ENCODE measurements around the gene SORCS3. TPM values are rescaled to one million over a fixed set of nuclear protein-coding genes. Genes with fewer than 3 reads are reported as not detected.

Gene SORCS3
- total and polyA plus RNA-seq, 7 donors = 0.15 to 1.1 (median 0.33) TPM; not detected in 2

DNA sequence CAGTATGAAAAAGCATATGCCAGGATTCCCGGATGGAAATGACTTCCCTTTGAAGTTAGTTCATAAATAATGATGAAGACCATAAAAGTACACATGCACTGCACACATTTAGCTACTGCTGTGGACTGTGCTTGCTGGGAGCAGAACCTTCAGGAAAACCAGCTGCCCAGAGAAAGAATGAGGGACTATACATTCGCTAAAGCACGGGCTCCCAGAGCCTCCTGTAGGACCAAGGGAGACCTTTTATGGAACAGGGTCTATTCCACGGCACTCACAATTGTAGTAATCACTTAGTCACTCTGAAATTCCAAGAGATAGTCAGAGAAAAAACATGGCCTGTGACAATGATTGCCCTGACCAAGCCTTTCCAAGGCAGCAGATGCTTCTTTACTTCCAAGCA is 24.1 kb downstream of the SORCS3 start:
- Histone ChIP-seq H3K36me3 (no peaks in the 10 kb centered on the region), H3K27ac (no peak overlapping the region), H3K27me3 (no peaks in the 10 kb centered on the region), H3K4me3 (no peak overlapping the region), H3K9me3 (no peaks in the 10 kb centered on the region), H3K4me1 (no peaks in the 10 kb centered on the region)
- no peak for TF ChIP-seq EP300 (IDR thresholded peaks at IDR 0.05)
- no peak for TF ChIP-seq POLR2A (IDR thresholded peaks at IDR 0.05)
- TF ChIP-seq, protein P1, sequence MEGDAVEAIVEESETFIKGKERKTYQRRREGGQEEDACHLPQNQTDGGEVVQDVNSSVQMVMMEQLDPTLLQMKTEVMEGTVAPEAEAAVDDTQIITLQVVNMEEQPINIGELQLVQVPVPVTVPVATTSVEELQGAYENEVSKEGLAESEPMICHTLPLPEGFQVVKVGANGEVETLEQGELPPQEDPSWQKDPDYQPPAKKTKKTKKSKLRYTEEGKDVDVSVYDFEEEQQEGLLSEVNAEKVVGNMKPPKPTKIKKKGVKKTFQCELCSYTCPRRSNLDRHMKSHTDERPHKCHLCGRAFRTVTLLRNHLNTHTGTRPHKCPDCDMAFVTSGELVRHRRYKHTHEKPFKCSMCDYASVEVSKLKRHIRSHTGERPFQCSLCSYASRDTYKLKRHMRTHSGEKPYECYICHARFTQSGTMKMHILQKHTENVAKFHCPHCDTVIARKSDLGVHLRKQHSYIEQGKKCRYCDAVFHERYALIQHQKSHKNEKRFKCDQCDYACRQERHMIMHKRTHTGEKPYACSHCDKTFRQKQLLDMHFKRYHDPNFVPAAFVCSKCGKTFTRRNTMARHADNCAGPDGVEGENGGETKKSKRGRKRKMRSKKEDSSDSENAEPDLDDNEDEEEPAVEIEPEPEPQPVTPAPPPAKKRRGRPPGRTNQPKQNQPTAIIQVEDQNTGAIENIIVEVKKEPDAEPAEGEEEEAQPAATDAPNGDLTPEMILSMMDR (IDR thresholded peaks at IDR 0.05) = no peak
- TF ChIP-seq POLR2AphosphoS5 (IDR thresholded peaks at IDR 0.05) = no peak
- no peak for DNase-seq
- WGBS, 2 donors = 81 to 83% methylated on average over 4 of the region's 4 CpGs
- intact Hi-C loops (cut with DNase I) = no loop called here

DNA sequence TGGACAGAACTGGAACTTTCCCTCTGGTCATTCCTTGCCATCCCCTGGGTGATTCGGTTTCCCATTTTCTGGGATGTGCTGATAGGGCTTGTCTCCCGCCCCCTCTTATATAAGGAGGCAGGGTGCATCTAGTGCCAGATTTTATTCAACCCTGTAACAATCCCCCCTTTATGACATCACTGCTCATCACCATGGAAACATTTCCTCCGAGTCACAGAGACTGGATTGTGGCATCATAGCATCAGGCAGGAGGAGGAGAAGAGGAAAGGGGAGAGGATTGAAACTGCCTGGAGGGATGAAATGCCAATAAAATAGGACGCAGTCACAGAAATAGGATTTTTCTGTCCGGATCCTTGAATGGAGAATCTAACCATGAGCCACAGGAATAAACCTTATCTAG is 25.0 kb downstream of the SORCS3 start:
- Histone ChIP-seq H3K4me3 (no peak overlapping the region), H3K27ac (no peak overlapping the region), H3K9me3 (no peaks in the 10 kb centered on the region), H3K36me3 (no peaks in the 10 kb centered on the region), H3K27me3 (no peaks in the 10 kb centered on the region), H3K4me1 (no peaks in the 10 kb centered on the region)
- no peak for DNase-seq
- no peak for TF ChIP-seq POLR2A (IDR thresholded peaks at IDR 0.05)
- no peak for TF ChIP-seq POLR2AphosphoS5 (IDR thresholded peaks at IDR 0.05)
- TF ChIP-seq, protein P1 (IDR thresholded peaks at IDR 0.05) = no peak
- TF ChIP-seq EP300 (IDR thresholded peaks at IDR 0.05) = no peak
- intact Hi-C loops (cut with DNase I) = no loop called here
- WGBS, 2 donors = 74 to 77% methylated on average over 5 of the region's 5 CpGs

DNA sequence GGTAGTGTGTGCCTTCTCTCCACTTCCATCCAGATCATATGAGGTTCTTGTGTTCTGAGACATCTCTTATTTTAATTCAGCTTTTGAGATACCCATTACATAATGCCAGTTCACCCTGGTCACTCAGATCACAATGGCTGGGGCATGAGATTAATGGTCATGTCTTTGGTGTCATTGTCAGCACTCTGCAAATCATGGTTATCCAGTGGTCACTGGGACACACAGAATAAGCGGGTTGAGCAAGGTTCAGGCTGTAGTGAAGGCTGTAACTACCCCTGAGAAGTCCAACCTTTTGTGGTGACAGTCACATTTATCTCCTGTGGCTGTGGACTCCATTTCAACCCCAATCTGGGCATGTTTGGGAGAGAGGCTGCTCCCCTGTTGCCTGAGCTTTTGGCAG is 35.8 kb downstream of the SORCS3 start:
- no peaks in the 10 kb centered on the region for H3K36me3 ChIP-seq
- TF ChIP-seq EP300 (IDR thresholded peaks at IDR 0.05) = no peak
- TF ChIP-seq, protein P1 (IDR thresholded peaks at IDR 0.05) = no peak
- H3K4me1 ChIP-seq = peaks cover 0 to 9% (median 0%) of the 10 kb centered on the region in 4 donors
- H3K9me3 ChIP-seq = peaks cover 0 to 3% (median 1%) of the 10 kb centered on the region in 4 donors
- no peak overlapping the region for H3K4me3 ChIP-seq
- H3K27ac ChIP-seq = no peak overlapping the region
- H3K27me3 ChIP-seq = no peaks in the 10 kb centered on the region
- no peak for DNase-seq
- WGBS, 2 donors = 83 to 97% methylated on average over 1 of the region's 1 CpG
- intact Hi-C loops (cut with DNase I) = no loop called here

DNA sequence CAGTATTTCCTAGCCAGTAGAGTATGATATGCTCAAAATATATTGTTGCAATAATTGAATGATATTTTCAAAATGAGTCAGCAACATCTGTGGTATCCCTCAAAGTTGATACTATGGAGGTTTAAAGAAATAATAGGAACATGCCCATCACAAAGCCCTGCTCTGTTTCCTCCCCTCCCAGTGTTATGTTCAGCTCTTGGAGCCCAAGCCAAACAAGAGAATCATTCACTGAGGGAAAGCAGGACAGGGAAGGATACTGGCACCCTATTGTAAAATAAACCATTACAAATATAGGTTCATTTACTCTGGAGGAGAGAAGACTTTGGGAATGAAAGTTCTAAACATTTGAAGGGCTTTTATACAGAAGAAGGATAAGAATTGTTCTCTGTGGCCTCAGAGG is 37.6 kb downstream of the SORCS3 start:
- peaks cover 0 to 9% (median 0%) of the 10 kb centered on the region in 4 donors for H3K4me1 ChIP-seq
- DNase-seq = no peak
- no peaks in the 10 kb centered on the region for H3K36me3 ChIP-seq
- no peaks in the 10 kb centered on the region for H3K27me3 ChIP-seq
- H3K9me3 ChIP-seq = no peaks in the 10 kb centered on the region
- intact Hi-C loops (cut with DNase I) = no loop called here
- no peak for TF ChIP-seq POLR2A (IDR thresholded peaks at IDR 0.05)
- TF ChIP-seq POLR2AphosphoS5 (IDR thresholded peaks at IDR 0.05) = no peak
- TF ChIP-seq EP300 (IDR thresholded peaks at IDR 0.05) = no peak
- TF ChIP-seq, protein P1 (IDR thresholded peaks at IDR 0.05) = no peak
- no peak overlapping the region for H3K4me3 ChIP-seq
- H3K27ac ChIP-seq = no peak overlapping the region

Data from sigmoid colon (tissue), 7 donors.